SK-N-SH (cell line): ENCODE data around the gene SRSF2. TPM values are rescaled to one million over a fixed set of nuclear protein-coding genes. Genes with fewer than 3 reads are reported as not detected.

Experiments
- CTCF ChIA-PET: fragments of 300-600, 350-600 bp; formaldehyde crosslinking; extraction: SDS; loops from one replicate; lab custom pipeline; 2021; lab: Yijun Ruan, JAX
- POLR2A ChIA-PET: fragments of 350-600 bp; sonication (Branson Sonifier 250); formaldehyde crosslinking; extraction: SDS; loops from one replicate; lab custom pipeline; 2020; ENCODE audit warnings: antibody characterized with exemption, inconsistent platforms; lab: Yijun Ruan, JAX
- DNase-seq: peaks from one replicate; pipeline ENCODE4 v3.0.0; 2012
- H2AFZ ChIP-seq: fragments of 200-600 bp; sonication (generic); 2 replicates; pipeline ENCODE4 v1.8.1; 2016; ENCODE audit warnings: antibody characterized with exemption, mild to moderate bottlenecking, low read depth
- H3F3A ChIP-seq: fragments of 200-600 bp; sonication (generic); replicated peaks from 2 replicates; pipeline ENCODE3; 2016; ENCODE audit warnings: antibody characterized with exemption, mild to moderate bottlenecking; ENCODE audit not compliant: insufficient read depth
- H3K27ac ChIP-seq, 2 experiments: fragments of 200-500 bp in 1 of 2; fragments of 200-600 bp in 1 of 2; sonication (Bioruptor generic) in 1 of 2; sonication (generic), shearing (Covaris generic) in 1 of 2; 2 replicates each; pipeline versions ENCODE4 v1.5.1 to v1.6.1; 2014 to 2016; ENCODE audit warnings: low read depth in 2 of 2, inconsistent platforms in 1 of 2, low read length in 1 of 2, mild to moderate bottlenecking in 1 of 2, mixed read lengths in 1 of 2
- H3K27me3 ChIP-seq: fragments of 200-600 bp; sonication (generic), shearing (Covaris generic); 2 replicates; pipeline ENCODE4 v1.6.1; 2016; ENCODE audit warnings: mixed run types; ENCODE audit not compliant: insufficient read depth
- H3K36me3 ChIP-seq, 2 experiments: fragments of 200-500 bp in 1 of 2; fragments of 200-600 bp in 1 of 2; sonication (Bioruptor generic) in 1 of 2; sonication (generic) in 1 of 2; replicated peaks in 1 of 2; 2 replicates each; pipeline versions ENCODE3 to v1.5.1; 2014 to 2016; ENCODE audit warnings: low read length in 1 of 2, mild to moderate bottlenecking in 1 of 2; ENCODE audit not compliant: insufficient read depth in 2 of 2, control insufficient read depth in 1 of 2
- H3K4me1 ChIP-seq, 2 experiments: fragments of 200-500 bp in 1 of 2; fragments of 200-600 bp in 1 of 2; sonication (Bioruptor generic) in 1 of 2; sonication (generic), shearing (Covaris generic) in 1 of 2; 2 replicates each; pipeline versions ENCODE4 v1.5.1 to v1.6.1; 2014 to 2016; ENCODE audit warnings: low read depth in 1 of 2, low read length in 1 of 2, mixed run types in 1 of 2; ENCODE audit not compliant: insufficient read depth in 2 of 2, control insufficient read depth in 1 of 2
- H3K4me2 ChIP-seq: fragments of 200-600 bp; sonication (generic), shearing (Covaris generic); 2 replicates; pipeline ENCODE4 v1.6.1; 2017; ENCODE audit warnings: mixed run types
- H3K4me3 ChIP-seq, 2 experiments: fragments of 200-500 bp in 1 of 2; fragments of 200-600 bp in 1 of 2; sonication (Bioruptor generic) in 1 of 2; sonication (generic), shearing (Covaris generic) in 1 of 2; 2 replicates each; pipeline versions ENCODE4 v1.5.1 to v1.8.1; 2014 to 2016; ENCODE audit warnings: low read depth in 2 of 2, inconsistent platforms in 1 of 2, low read length in 1 of 2, mild to moderate bottlenecking in 1 of 2, mixed read lengths in 1 of 2, moderate library complexity in 1 of 2
- H3K79me2 ChIP-seq: fragments of 200-600 bp; sonication (generic); 2 replicates; pipeline ENCODE4 v1.8.1; 2017; ENCODE audit warnings: mild to moderate bottlenecking; ENCODE audit not compliant: insufficient read depth
- H3K9ac ChIP-seq: fragments of 200-600 bp; sonication (generic); 2 replicates; pipeline ENCODE4 v1.6.1; 2017; ENCODE audit warnings: mixed run types
- H3K9me2 ChIP-seq: fragments of 200-600 bp; sonication (generic); 2 replicates; pipeline ENCODE4 v1.6.1; 2017; ENCODE audit warnings: mixed run types
- H3K9me3 ChIP-seq: fragments of 200-600 bp; sonication (generic); 2 replicates; pipeline ENCODE4 v1.6.1; 2017; ENCODE audit warnings: mixed run types, mild to moderate bottlenecking, moderate library complexity
- H4K20me1 ChIP-seq: fragments of 200-600 bp; sonication (generic); 2 replicates; pipeline ENCODE4 v1.6.1; 2017; ENCODE audit warnings: mild to moderate bottlenecking, mixed run types; ENCODE audit not compliant: insufficient read depth
- EP300 ChIP-seq, 2 experiments: IDR thresholded peaks; 2 replicates each; pipeline versions ENCODE4 v1.4.0 to v1.6.1; 2012; ENCODE audit warnings: borderline replicate concordance in 1 of 2, low read depth in 1 of 2, low read length in 1 of 2
- EZH2phosphoT487 ChIP-seq: fragments of 200-600 bp; sonication (generic); IDR thresholded peaks from 2 replicates; pipeline ENCODE4 v1.6.1; 2017; ENCODE audit warnings: low read depth, mixed run types, mild to moderate bottlenecking, antibody characterized with exemption, moderate library complexity, borderline replicate concordance
- FOSL2 ChIP-seq: IDR thresholded peaks from 2 replicates; pipeline ENCODE4 v1.4.0; 2012; ENCODE audit warnings: low read depth, mild to moderate bottlenecking, moderate library complexity, borderline replicate concordance
- GABPA ChIP-seq: IDR thresholded peaks from 2 replicates; pipeline ENCODE4 v1.4.0; 2012; ENCODE audit warnings: low read depth, mild to moderate bottlenecking
- NRF1 ChIP-seq: IDR thresholded peaks from 2 replicates; pipeline ENCODE4 v1.6.1; 2012; ENCODE audit warnings: low read depth, mild to moderate bottlenecking, low read length
- POLR2AphosphoS5 ChIP-seq: IDR thresholded peaks from 2 replicates; pipeline ENCODE4 v1.6.1; 2012; ENCODE audit warnings: low read depth, low read length
- REST ChIP-seq: IDR thresholded peaks from 2 replicates; pipeline ENCODE4 v1.6.1; 2012; ENCODE audit warnings: mild to moderate bottlenecking, low read depth, low read length, moderate library complexity
- RFX5 ChIP-seq: IDR thresholded peaks from 2 replicates; pipeline ENCODE4 v1.6.1; 2012; ENCODE audit warnings: mild to moderate bottlenecking, improper control_type of control experiment, low read length
- SMC3 ChIP-seq: IDR thresholded peaks from 2 replicates; pipeline ENCODE4 v1.6.1; 2012; ENCODE audit warnings: low read depth, low read length, improper control_type of control experiment
- USF2 ChIP-seq: fragments of 150-350 bp; IDR thresholded peaks from 2 replicates; pipeline ENCODE4 v1.6.1; 2017; ENCODE audit warnings: antibody characterized with exemption, low read length, low read depth, borderline replicate concordance
- YY1 ChIP-seq: IDR thresholded peaks from 2 replicates; pipeline ENCODE4 v1.4.0; 2012; ENCODE audit warnings: low read depth, mild to moderate bottlenecking
- WGBS: methylation state at CpG from one replicate; pipeline ENCODE4 v1.1.6; 2017; ENCODE audit warnings: low lambda C conversion rate; 5-methylcytosine and 5-hydroxymethylcytosine counted together
- polyA plus RNA-seq, 3 experiments: library from polyadenylated mRNA; depleted of rRNA; stranded (reverse); fragments of >200 nt; gene quantifications; 2 replicates each; pipeline ENCODE4 v1.2.3, GENCODE V29; 2012
- TF ChIP-seq, protein P1 (sequence below): IDR thresholded peaks from 2 replicates; pipeline ENCODE4; 2012

SRSF2 gene
- polyA plus RNA-seq, 1 of the 3 experiments (the other 2 are of a cell fraction): 211 TPM

DNA sequence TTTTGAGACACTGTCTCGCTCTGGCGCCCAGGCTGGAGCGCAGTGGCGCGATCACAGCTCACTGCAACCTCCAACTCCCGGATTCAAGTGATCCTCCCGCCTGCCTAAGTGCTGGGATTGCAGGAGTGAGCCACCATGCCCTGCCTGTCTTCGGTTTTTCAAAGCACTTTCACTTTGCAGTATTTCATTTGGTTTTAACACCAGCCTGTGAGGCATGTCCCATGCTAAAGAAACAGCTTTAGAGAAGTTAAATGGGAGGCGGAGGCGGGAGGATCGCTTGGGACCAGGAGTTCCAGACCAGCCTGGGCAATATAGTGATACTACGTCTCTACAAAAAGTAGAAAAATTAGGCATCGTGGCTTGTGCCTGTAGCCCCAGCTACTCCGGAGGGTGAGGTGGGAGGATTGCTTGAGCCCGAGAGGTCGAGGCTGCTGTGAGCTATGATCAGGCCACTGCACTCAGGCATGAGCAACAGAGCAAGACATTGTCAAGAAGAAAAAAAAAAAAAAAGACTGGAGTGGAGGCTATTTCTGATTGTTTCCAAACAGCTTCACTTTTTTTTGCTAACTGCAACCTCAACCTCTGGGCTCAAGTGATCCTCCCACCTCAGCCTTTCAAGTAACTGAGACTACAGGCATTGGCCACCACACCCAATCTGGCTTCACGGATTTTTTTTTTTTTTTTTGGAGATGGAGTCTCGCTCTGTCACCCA, 9.2 kb downstream of the SRSF2 start:
- Histone ChIP-seq H3F3A (peaks cover 42% of the 10 kb centered on the region), H3K79me2 (peaks cover 95% of the 10 kb centered on the region), H3K27ac (peak overlapping the region in 1 of 2 experiments; percentile 96; a peak in 2 of 4 replicates), H4K20me1 (peaks cover 32% of the 10 kb centered on the region), H3K27me3 (no peaks in the 10 kb centered on the region), H3K4me3 (peak overlapping the region; percentile 70 to 99), H3K9ac (peak overlapping the region; percentile 99), H3K9me3 (no peaks in the 10 kb centered on the region), H2AFZ (no peak overlapping the region), H3K4me2 (peak overlapping the region; percentile 86), H3K9me2 (no peaks in the 10 kb centered on the region), H3K4me1 (peaks cover 19 to 24% of the 10 kb centered on the region in 2 experiments), H3K36me3 (peaks cover 18 to 50% of the 10 kb centered on the region in 2 experiments)
- DNase-seq: no peak
- ChIA-PET POLR2A (interaction anchor here (0.5 to 4.7 kb wide), 7 partner anchors 9 to 341 kb away, joined by 3 to 47 read pairs (median 4); partner anchors contain the start of genes MFSD11 and SRSF2), CTCF (interaction anchor here (0.7 to 5.9 kb wide), 20 partner anchors 9 to 487 kb away, joined by 3 to 75 read pairs (median 4); partner anchors contain the start of genes MFSD11, MGAT5B, MXRA7 and SRSF2)
- no peak for TF ChIP-seq EZH2phosphoT487
- no peak for TF ChIP-seq FOSL2
- no peak for TF ChIP-seq USF2
- no peak for TF ChIP-seq YY1
- no peak for TF ChIP-seq SMC3
- no peak for TF ChIP-seq REST
- no peak for TF ChIP-seq EP300 (IDR thresholded peaks at IDR 0.05; ENCODE audit: borderline replicate concordance in 1 of 2, low read depth in 1 of 2, low read length in 1 of 2)
- TF ChIP-seq, protein P1, sequence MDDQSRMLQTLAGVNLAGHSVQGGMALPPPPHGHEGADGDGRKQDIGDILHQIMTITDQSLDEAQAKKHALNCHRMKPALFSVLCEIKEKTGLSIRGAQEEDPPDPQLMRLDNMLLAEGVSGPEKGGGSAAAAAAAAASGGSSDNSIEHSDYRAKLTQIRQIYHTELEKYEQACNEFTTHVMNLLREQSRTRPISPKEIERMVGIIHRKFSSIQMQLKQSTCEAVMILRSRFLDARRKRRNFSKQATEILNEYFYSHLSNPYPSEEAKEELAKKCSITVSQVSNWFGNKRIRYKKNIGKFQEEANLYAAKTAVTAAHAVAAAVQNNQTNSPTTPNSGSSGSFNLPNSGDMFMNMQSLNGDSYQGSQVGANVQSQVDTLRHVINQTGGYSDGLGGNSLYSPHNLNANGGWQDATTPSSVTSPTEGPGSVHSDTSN: no peak
- TF ChIP-seq POLR2AphosphoS5: no peak
- no peak for TF ChIP-seq GABPA
- no peak for TF ChIP-seq NRF1
- TF ChIP-seq RFX5: no peak
- 78% methylated on average over 18 of the region's 18 CpGs for WGBS
